Fibroblast of the aortic adventitia (primary cell): ENCODE results near the gene TBXAS1. TPM values are rescaled to one million over a fixed set of nuclear protein-coding genes. Genes with fewer than 3 reads are reported as not detected.

Experiments used
- DNase-seq: peaks from one replicate; pipeline ENCODE4 v3.0.0-alpha.2; 2010; ENCODE audit warnings: low read depth
- H3K4me3 ChIP-seq: 2 replicates; pipeline ENCODE4 v1.5.1; 2011; ENCODE audit warnings: low read depth, mild to moderate bottlenecking, control low read depth, low read length, moderate library complexity
- CTCF ChIP-seq: IDR thresholded peaks from 2 replicates; pipeline ENCODE4 v1.5.1; 2011; ENCODE audit warnings: mild to moderate bottlenecking, low read length, control low read depth, inconsistent platforms; ENCODE audit not compliant: insufficient read depth
- total RNA-seq: library from RNA; depleted of rRNA; stranded (reverse); fragments of >200 nt; gene quantifications from 2 replicates; pipeline ENCODE4 v1.2.3, GENCODE V29; 2012; ENCODE audit warnings: low replicate concordance

TBXAS1 gene
- total RNA-seq, 1 donor: 2.4 TPM

DNA sequence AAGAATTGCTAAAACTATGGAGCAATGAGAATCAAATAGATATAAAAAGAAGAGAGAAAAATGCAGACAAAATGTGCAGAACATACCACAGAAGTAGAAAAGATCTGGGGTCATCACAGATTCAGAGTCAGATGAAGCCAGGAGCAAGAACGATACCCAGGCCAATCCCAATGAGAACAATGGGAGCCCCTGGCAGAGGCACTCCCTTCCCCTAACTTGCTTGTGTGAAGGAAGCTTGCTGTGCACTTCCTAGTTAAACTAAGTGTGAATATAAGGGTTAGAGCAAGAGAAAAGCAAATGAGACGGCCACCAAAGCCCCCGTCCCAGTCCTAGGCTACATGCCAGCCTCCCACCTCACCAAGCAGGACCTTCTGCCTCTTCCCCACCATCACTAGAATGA is 221.0 kb downstream of the TBXAS1 start:
- no peak for DNase-seq
- TF ChIP-seq CTCF: no peak
- no peak overlapping the region for H3K4me3 ChIP-seq

GRCh38 chr7:140051820-140052219 is 222.8 kb downstream of the TBXAS1 start:
- no peak for DNase-seq
- no peak for TF ChIP-seq CTCF
- no peak overlapping the region for H3K4me3 ChIP-seq

GRCh38 chr7:140053812-140054539 is 224.9 kb downstream of the TBXAS1 start:
- no peak for TF ChIP-seq CTCF
- H3K4me3 ChIP-seq: no peak overlapping the region
- no peak for DNase-seq

DNA sequence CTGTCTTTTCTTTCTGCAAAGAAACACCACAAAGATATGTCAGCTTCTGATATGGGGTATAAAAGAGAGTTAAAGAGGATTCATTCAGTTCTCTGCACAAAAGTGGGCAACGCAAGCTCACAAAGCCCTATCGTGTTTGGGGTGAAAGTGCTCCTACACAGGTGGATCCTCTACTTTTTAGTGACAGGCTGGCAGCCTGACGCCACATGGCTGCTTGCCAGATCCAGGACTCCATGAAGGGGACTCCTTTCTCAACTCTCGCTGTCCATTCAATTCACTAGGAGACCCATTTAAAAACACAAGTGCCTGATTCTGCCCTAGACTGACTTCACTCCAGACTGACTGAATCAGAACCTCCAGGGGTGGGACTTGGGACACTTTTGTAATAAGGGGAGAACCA is 225.7 kb downstream of the TBXAS1 start:
- no peak for DNase-seq
- H3K4me3 ChIP-seq: no peak overlapping the region
- TF ChIP-seq CTCF: no peak

DNA sequence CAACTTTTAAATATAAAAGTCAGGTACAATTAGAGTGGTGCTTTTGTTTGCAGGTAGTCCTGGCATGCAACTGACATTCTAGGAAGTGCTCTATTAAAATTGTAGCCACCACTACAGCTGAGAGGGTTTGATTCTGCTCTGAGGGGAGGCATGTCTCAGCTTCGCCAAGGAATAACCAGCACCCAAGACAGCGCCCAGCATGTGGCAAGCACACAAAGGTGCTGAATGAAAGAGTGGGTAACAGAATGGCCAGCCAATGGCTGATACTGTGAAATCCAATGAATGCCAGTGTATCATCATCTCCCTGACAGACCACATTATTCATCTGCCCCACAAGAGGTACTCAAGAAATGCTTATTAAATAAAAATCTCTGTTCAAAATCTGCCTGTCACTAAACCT is 226.8 kb downstream of the TBXAS1 start:
- no peak for TF ChIP-seq CTCF
- no peak overlapping the region for H3K4me3 ChIP-seq
- no peak for DNase-seq

- H3K4me3 ChIP-seq: no peak overlapping the region
- no peak for DNase-seq
- TF ChIP-seq CTCF: no peak
These were observed 227.5 kb downstream of the TBXAS1 start for GRCh38 chr7:140056431-140057142.

DNA sequence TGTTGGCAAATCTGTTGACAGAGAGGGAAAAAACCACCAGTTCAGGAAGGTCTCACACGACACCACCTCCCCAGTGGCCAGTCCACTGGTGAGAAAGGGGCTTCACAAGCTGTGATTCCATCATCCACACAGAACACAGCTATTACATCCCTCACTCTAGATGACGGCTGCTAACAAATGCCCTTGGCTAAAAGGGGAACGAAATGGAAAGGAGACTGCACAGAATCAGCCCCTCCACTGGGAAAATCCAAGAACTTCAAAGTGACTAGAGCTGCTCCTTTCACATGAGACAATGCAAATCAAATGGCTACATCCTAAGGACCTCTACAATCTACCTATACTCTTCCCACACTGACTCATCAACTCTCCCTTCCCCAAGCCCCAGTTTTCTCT is 228.1 kb downstream of the TBXAS1 start:
- no peak overlapping the region for H3K4me3 ChIP-seq
- DNase-seq: no peak
- TF ChIP-seq CTCF: no peak
